Esophagus muscularis mucosa (tissue), 4 donors: ENCODE results near the gene ZNF844. TPM values are rescaled to one million over a fixed set of nuclear protein-coding genes. Genes with fewer than 3 reads are reported as not detected.
"Not testable (repeated sequence)": the region's sequence is repeated elsewhere in the genome, so short reads cannot be mapped to it uniquely, and the experiment has no call there.

Source experiments
- DNase-seq: peaks from one replicate; pipeline ENCODE4 v3.0.0-alpha.2; 2017; ENCODE audit errors: extremely low spot score
- H3K27ac ChIP-seq, 4 donors: fragments of 200-600 bp; sonication (generic); replicated peaks in 1 of 4; 1 replicate in 3 of 4; 2 replicates in 1 of 4; pipeline ENCODE4 v1.5.1; 2016 to 2019; ENCODE audit warnings: mild to moderate bottlenecking in 1 of 4
- H3K27me3 ChIP-seq, 4 donors: fragments of 200-600 bp; sonication (generic); one replicate each; pipeline versions ENCODE4 v1.5.1 to v1.6.0; 2016 to 2019
- H3K36me3 ChIP-seq, 4 donors: fragments of 200-600 bp; sonication (generic); one replicate each; pipeline ENCODE4 v1.5.1; 2016 to 2019
- H3K4me1 ChIP-seq, 4 donors: fragments of 200-600 bp; sonication (generic); one replicate each; pipeline ENCODE4 v1.5.1; 2016 to 2019
- H3K4me3 ChIP-seq, 4 donors: fragments of 200-600 bp; sonication (generic); 1 replicate in 2 of 4; 2 replicates in 2 of 4; pipeline ENCODE4 v1.5.1; 2016 to 2019; ENCODE audit warnings: mild to moderate bottlenecking in 4 of 4, moderate library complexity in 1 of 4
- H3K9me3 ChIP-seq, 4 donors: fragments of 200-600 bp; sonication (generic); 1 replicate in 3 of 4; 2 replicates in 1 of 4; pipeline ENCODE4 v1.5.1; 2016 to 2019
- CTCF ChIP-seq, 3 experiments: fragments of 200-600 bp in 2 of 3; fragments of 450-650 bp in 1 of 3; sonication (generic) in 2 of 3; IDR thresholded peaks; one replicate each; pipeline ENCODE4 v1.5.1; 2017 to 2019; ENCODE audit warnings: antibody characterized with exemption in 3 of 3, mild to moderate bottlenecking in 2 of 3, moderate library complexity in 1 of 3
- EP300 ChIP-seq: sonication (generic); formaldehyde crosslinking; IDR thresholded peaks from one replicate; pipeline ENCODE4 v1.6.1; 2017; ENCODE audit warnings: antibody characterized with exemption
- POLR2A ChIP-seq: fragments of 450-650 bp; IDR thresholded peaks from one replicate; pipeline ENCODE4 v1.6.1; 2017; ENCODE audit warnings: antibody characterized with exemption, moderate library complexity, mild to moderate bottlenecking, low read depth
- POLR2AphosphoS5 ChIP-seq, 2 donors: sonication (generic); formaldehyde crosslinking; IDR thresholded peaks; one replicate each; pipeline ENCODE4 v1.6.1; 2017; ENCODE audit warnings: antibody characterized with exemption in 2 of 2
- WGBS: methylation state at CpG from one replicate; pipeline ENCODE4 v1.1.5; 2018; 5-methylcytosine and 5-hydroxymethylcytosine counted together
- intact Hi-C: fragments of 100-400 bp; cut with DNase I; formaldehyde crosslinking; loops from one replicate; pipeline ENCODE4 v1.15.1; 2023
- total RNA-seq, 4 donors: library from RNA; depleted of rRNA; stranded (reverse); fragments of >200 nt; gene quantifications; one replicate each; pipeline versions ENCODE4 v1.1.0 to v1.2.1, GENCODE V29; 2016

The ZNF844 gene
- total RNA-seq, 4 donors from 2014 or later = 6.5 to 10.1 (median 8.3) TPM

- DNase-seq = no peak
- no peak overlapping the region for H3K4me3 ChIP-seq
- H3K27me3 ChIP-seq = no peaks in the 10 kb centered on the region
- TF ChIP-seq POLR2AphosphoS5 (IDR thresholded peaks at IDR 0.05) (no peak), POLR2A (no peak), CTCF (IDR thresholded peaks at IDR 0.05) (no peak), EP300 (no peak)
- H3K27ac ChIP-seq = no peak overlapping the region
- H3K9me3 ChIP-seq = peaks cover 0 to 23% (median 20%) of the 10 kb centered on the region in 4 donors
- WGBS = 85% methylated on average over 2 of the region's 2 CpGs
- H3K4me1 ChIP-seq = peaks cover 5 to 16% (median 12%) of the 10 kb centered on the region in 4 donors
- intact Hi-C loops = no loop called here
- peaks cover 0 to 14% (median 2%) of the 10 kb centered on the region in 4 donors for H3K36me3 ChIP-seq
These were observed 16.7 kb upstream of the ZNF844 start for GRCh38 chr19:12047868-12048267.

- Histone ChIP-seq H3K9me3 (no peaks in the 10 kb centered on the region), H3K27ac (peak overlapping the region; percentile 78 to 85 (median 80)), H3K4me3 (peak overlapping the region; percentile 70 to 79 (median 76)), H3K4me1 (peaks cover 5 to 25% (median 14%) of the 10 kb centered on the region in 4 donors), H3K36me3 (no peaks in the 10 kb centered on the region), H3K27me3 (no peaks in the 10 kb centered on the region)
- TF ChIP-seq POLR2A = no peak
- intact Hi-C loops = loop anchor here (10.0 kb wide), 1 partner anchor 127 kb away; the partner anchor contains the start of gene ZNF700
- 2% methylated on average over 14 of the region's 14 CpGs for WGBS
- no peak for DNase-seq
These were observed 12.4 kb upstream of the ZNF844 start for GRCh38 chr19:12052091-12052496.

- H3K4me1 ChIP-seq = peaks cover 5 to 25% (median 14%) of the 10 kb centered on the region in 4 donors
- no peaks in the 10 kb centered on the region for H3K27me3 ChIP-seq
- peak; percentile 95 for DNase-seq
- H3K9me3 ChIP-seq = no peaks in the 10 kb centered on the region
- H3K36me3 ChIP-seq = no peaks in the 10 kb centered on the region
- TF ChIP-seq CTCF (IDR thresholded peaks at IDR 0.05) (peak in 2 of 3 experiments; percentile 3 to 10), POLR2A (peak; percentile 30), EP300 (no peak), POLR2AphosphoS5 (IDR thresholded peaks at IDR 0.05) (peak; percentile 95 to 96)
- intact Hi-C loops = loop anchor here (10.0 kb wide), 1 partner anchor 128 kb away; the partner anchor contains the start of gene ZNF700
- 0% methylated on average over 16 of the region's 46 CpGs for WGBS
- peak within 1 kb of the TSS; percentile 78 to 85 (median 80) for H3K27ac ChIP-seq
- H3K4me3 ChIP-seq = peak within 1 kb of the TSS; percentile 70 to 79 (median 76)
These were observed 11.9 kb upstream of the ZNF844 start, which contains the start of gene ZNF878 for GRCh38 chr19:12052497-12053169. Gene ZNF878 (minus strand): TSS chr19:12052961. CDS start chr19:12052801, 160 bp downstream.

GRCh38 chr19:12055784-12056183 lies 8.7 kb upstream of the ZNF844 start:
- Histone ChIP-seq H3K27ac (no peak overlapping the region), H3K36me3 (no peaks in the 10 kb centered on the region), H3K4me3 (no peak overlapping the region), H3K9me3 (no peaks in the 10 kb centered on the region), H3K27me3 (no peaks in the 10 kb centered on the region), H3K4me1 (peaks cover 8 to 36% (median 18%) of the 10 kb centered on the region in 4 donors)
- intact Hi-C loops = loop anchor here (5.0 to 10.0 kb wide), 2 partner anchors 37 to 131 kb away; partner anchors contain the start of gene ZNF700
- no peak for DNase-seq
- WGBS = 86% methylated on average over 5 of the region's 5 CpGs
- TF ChIP-seq EP300 (no peak), POLR2AphosphoS5 (IDR thresholded peaks at IDR 0.05) (no peak), CTCF (IDR thresholded peaks at IDR 0.05) (no peak), POLR2A (no peak)

- Histone ChIP-seq H3K4me3 (no peak overlapping the region), H3K36me3 (peaks cover 48 to 90% (median 74%) of the 10 kb centered on the region in 4 donors), H3K27ac (no peak overlapping the region), H3K4me1 (no peaks in the 10 kb centered on the region), H3K9me3 (peaks cover 37 to 100% (median 94%) of the 10 kb centered on the region in 4 donors), H3K27me3 (no peaks in the 10 kb centered on the region)
- DNase-seq = no peak
- intact Hi-C loops = no loop called here
- TF ChIP-seq POLR2A = no peak
- no peak for TF ChIP-seq CTCF (IDR thresholded peaks at IDR 0.05)
- no peak for TF ChIP-seq POLR2AphosphoS5 (IDR thresholded peaks at IDR 0.05)
- no peak for TF ChIP-seq EP300
- WGBS = 86% methylated on average over 3 of the region's 3 CpGs
These were observed 11.1 kb downstream of the ZNF844 start for GRCh38 chr19:12075538-12076139.

DNA sequence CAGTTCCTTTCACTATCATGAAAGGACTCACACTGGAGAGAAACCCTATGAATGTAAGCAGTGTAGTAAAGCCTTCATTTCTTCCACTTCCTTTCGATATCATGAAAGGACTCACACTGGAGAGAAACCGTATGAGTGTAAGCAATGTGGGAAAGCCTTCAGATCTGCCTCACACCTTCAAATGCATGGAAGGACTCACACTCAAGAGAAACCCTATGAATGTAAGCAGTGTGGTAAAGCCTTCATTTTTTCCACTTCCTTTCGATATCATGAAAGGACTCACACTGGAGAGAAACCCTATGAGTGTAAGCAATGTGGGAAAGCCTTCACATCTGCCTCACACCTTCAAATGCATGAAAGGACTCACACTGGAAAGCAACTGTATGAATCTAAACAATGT lies 11.8 kb downstream of the ZNF844 start:
- H3K27me3 ChIP-seq, H3K27ac ChIP-seq, intact Hi-C loops, H3K4me1 ChIP-seq, H3K4me3 ChIP-seq, DNase-seq: not testable (repeated sequence)
- 96% methylated on average over 3 of the region's 3 CpGs for whole genome bisulfite sequencing
- H3K36me3 ChIP-seq = peaks cover 48 to 85% (median 72%) of the 10 kb centered on the region in 4 donors
- H3K9me3 ChIP-seq = peaks cover 37 to 100% (median 97%) of the 10 kb centered on the region in 4 donors
